Liver (tissue), 9 donors: ENCODE measurements around the gene TNFRSF12A. TPM values are rescaled to one million over a fixed set of nuclear protein-coding genes. Genes with fewer than 3 reads are reported as not detected.

Source experiments
- DNase-seq: peaks from one replicate; pipeline ENCODE4 v3.0.0-alpha.2; 2017; ENCODE audit warnings: low spot score
- H3K27ac ChIP-seq, 2 donors: one replicate each; pipeline ENCODE4 v1.7.0; 2013; ENCODE audit warnings: inconsistent platforms in 2 of 2, low read length in 2 of 2, control low read depth in 1 of 2, low read depth in 1 of 2, mild to moderate bottlenecking in 1 of 2
- H3K27me3 ChIP-seq, 4 donors: one replicate each; pipeline versions ENCODE4 v1.6.1 to v1.7.0; 2013; ENCODE audit warnings: low read length in 3 of 4, inconsistent platforms in 1 of 4, mild to moderate bottlenecking in 1 of 4, moderate library complexity in 1 of 4; ENCODE audit not compliant: control insufficient read depth in 4 of 4, insufficient read depth in 4 of 4
- H3K36me3 ChIP-seq, 4 donors: one replicate each; pipeline versions ENCODE4 v1.6.1 to v1.7.0; 2013; ENCODE audit warnings: low read length in 3 of 4, mild to moderate bottlenecking in 3 of 4, low read depth in 1 of 4, moderate library complexity in 1 of 4; ENCODE audit not compliant: control insufficient read depth in 4 of 4, insufficient read depth in 3 of 4
- H3K4me1 ChIP-seq, 4 donors: one replicate each; pipeline versions ENCODE4 v1.6.1 to v1.7.0; 2013; ENCODE audit warnings: low read length in 3 of 4, mild to moderate bottlenecking in 3 of 4, moderate library complexity in 1 of 4; ENCODE audit not compliant: control insufficient read depth in 4 of 4, insufficient read depth in 4 of 4
- H3K4me3 ChIP-seq, 3 donors: one replicate each; pipeline versions ENCODE4 v1.6.1 to v1.7.0; 2013; ENCODE audit warnings: low read length in 3 of 3, control low read depth in 1 of 3, low read depth in 1 of 3, mild to moderate bottlenecking in 1 of 3
- H3K9ac ChIP-seq, 2 donors: one replicate each; pipeline ENCODE4 v1.7.0; 2013; ENCODE audit warnings: low read length in 2 of 2, mild to moderate bottlenecking in 2 of 2, moderate library complexity in 2 of 2, control low read depth in 1 of 2, low read depth in 1 of 2
- H3K9me3 ChIP-seq, 4 donors: one replicate each; pipeline versions ENCODE4 v1.6.1 to v1.7.0; 2013; ENCODE audit warnings: low read length in 3 of 4; ENCODE audit not compliant: control insufficient read depth in 4 of 4
- CTCF ChIP-seq: fragments of 150-350 bp; IDR thresholded peaks from 2 replicates; pipeline ENCODE4 v1.5.1; 2017; ENCODE audit warnings: improper control_type of control experiment, low read depth, low read length; ENCODE audit not compliant: missing input control
- EGR1 ChIP-seq, 2 donors: IDR thresholded peaks; 2 replicates each; pipeline ENCODE4 v1.6.1; 2016 to 2018; ENCODE audit warnings: antibody characterized with exemption in 2 of 2, low read depth in 2 of 2
- FOXA1 ChIP-seq: IDR thresholded peaks from 2 replicates; pipeline ENCODE4 v1.6.1; 2016; ENCODE audit warnings: antibody characterized with exemption
- FOXA2 ChIP-seq: IDR thresholded peaks from 2 replicates; pipeline ENCODE4 v1.6.1; 2016; ENCODE audit warnings: antibody characterized with exemption
- GABPA ChIP-seq, 2 donors: IDR thresholded peaks in 1 of 2; conservative IDR thresholded peaks in 1 of 2; 2 replicates each; pipeline ENCODE4 v1.6.1; 2016; ENCODE audit warnings: antibody characterized with exemption in 2 of 2, mild to moderate bottlenecking in 1 of 2, moderate library complexity in 1 of 2
- HNF4A ChIP-seq, 2 donors: conservative IDR thresholded peaks; 2 replicates each; pipeline ENCODE4 v1.6.1; 2016; ENCODE audit warnings: antibody characterized with exemption in 2 of 2, mild to moderate bottlenecking in 2 of 2
- HNF4G ChIP-seq: IDR thresholded peaks from 2 replicates; pipeline ENCODE4 v1.6.1; 2016; ENCODE audit warnings: antibody characterized with exemption
- JUND ChIP-seq, 2 donors: IDR thresholded peaks; 2 replicates each; pipeline ENCODE4 v1.6.1; 2016; ENCODE audit warnings: antibody characterized with exemption in 2 of 2
- NR2F2 ChIP-seq: IDR thresholded peaks from 2 replicates; pipeline ENCODE4 v1.6.1; 2016; ENCODE audit warnings: antibody characterized with exemption
- RAD21 ChIP-seq, 2 donors: IDR thresholded peaks; 2 replicates each; pipeline ENCODE4 v1.6.1; 2016; ENCODE audit warnings: antibody characterized with exemption in 2 of 2, mild to moderate bottlenecking in 2 of 2
- REST ChIP-seq: IDR thresholded peaks from 2 replicates; pipeline ENCODE4 v1.6.1; 2016; ENCODE audit warnings: antibody characterized with exemption, mild to moderate bottlenecking
- RXRA ChIP-seq, 2 donors: IDR thresholded peaks; 2 replicates each; pipeline ENCODE4 v1.6.1; 2017 to 2018; ENCODE audit warnings: antibody characterized with exemption in 2 of 2, mild to moderate bottlenecking in 1 of 2
- SP1 ChIP-seq: IDR thresholded peaks from 2 replicates; pipeline ENCODE4 v1.6.1; 2018; ENCODE audit warnings: antibody characterized with exemption, mild to moderate bottlenecking
- TAF1 ChIP-seq: conservative IDR thresholded peaks from 2 replicates; pipeline ENCODE4 v1.6.1; 2016; ENCODE audit warnings: antibody characterized with exemption, mild to moderate bottlenecking
- YY1 ChIP-seq: IDR thresholded peaks from 2 replicates; pipeline ENCODE4 v1.6.1; 2016; ENCODE audit warnings: antibody characterized with exemption, mild to moderate bottlenecking
- ZBTB33 ChIP-seq: IDR thresholded peaks from 2 replicates; pipeline ENCODE4 v1.6.1; 2016; ENCODE audit warnings: antibody characterized with exemption
- WGBS: extraction: QIAGEN DNeasy Blood & Tissue Kit; methylation state at CpG from one replicate; pipeline ENCODE4 v1.1.7; 2013; 5-methylcytosine and 5-hydroxymethylcytosine counted together
- polyA plus RNA-seq, 2 donors: library from polyadenylated mRNA; stranded (reverse) in 1 of 2; unstranded in 1 of 2; fragments of 200-250 nt in 1 of 2; fragments of >200 nt in 1 of 2; fragmentation: Nextera tagmentation in 1 of 2; extraction: Ambion mirVana in 1 of 2; gene quantifications; one replicate each; pipeline versions ENCODE4 v1.2.1 to v1.2.3, GENCODE V29; 2013 to 2015
- total RNA-seq, 2 donors: library from RNA; depleted of rRNA; stranded (reverse); fragments of >200 nt; gene quantifications; one replicate each; pipeline ENCODE4 v1.2.3, GENCODE V29; 2014
- TF ChIP-seq, protein P1 (sequence below): IDR thresholded peaks from 2 replicates; pipeline ENCODE4 v1.6.1; 2016; ENCODE audit warnings: antibody characterized with exemption
- TF ChIP-seq, protein P2 (sequence below): IDR thresholded peaks from 2 replicates; pipeline ENCODE4 v1.6.1; 2016; ENCODE audit warnings: antibody characterized with exemption
- donor health status: healthy.
- donor health status: healthy.
- donor health status: healthy.
- donor health status: healthy.
- donor health status: healthy.

TNFRSF12A gene, protein sequence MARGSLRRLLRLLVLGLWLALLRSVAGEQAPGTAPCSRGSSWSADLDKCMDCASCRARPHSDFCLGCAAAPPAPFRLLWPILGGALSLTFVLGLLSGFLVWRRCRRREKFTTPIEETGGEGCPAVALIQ
- total RNA-seq (1 to 10 TPM; 7.9 to 8.8 TPM), polyA plus RNA-seq (10 to 100 TPM in 1 of 2 donors, 1 to 10 TPM in 1; 9.4 to 35.5 TPM)

DNA sequence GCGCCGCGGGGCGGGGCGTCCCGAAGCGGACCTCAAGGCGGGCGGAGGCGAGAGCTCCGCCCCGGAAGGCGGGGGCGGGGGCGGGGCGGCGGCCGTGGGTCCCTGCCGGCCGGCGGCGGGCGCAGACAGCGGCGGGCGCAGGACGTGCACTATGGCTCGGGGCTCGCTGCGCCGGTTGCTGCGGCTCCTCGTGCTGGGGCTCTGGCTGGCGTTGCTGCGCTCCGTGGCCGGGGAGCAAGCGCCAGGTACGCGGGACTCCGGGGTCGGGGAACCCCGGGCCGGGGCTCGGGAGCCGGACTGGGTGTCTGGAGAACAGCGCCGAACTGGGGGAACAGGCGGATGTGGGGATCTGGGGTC, at the start of gene TNFRSF12A:
Gene TNFRSF12A (plus strand): TSS at position 122 of the 357 bp plus-strand sequence. CDS start 30 bp downstream, at position 152.
- H3K27me3 ChIP-seq = no peaks in the 10 kb centered on the region
- peak; percentile 9 for TF ChIP-seq SP1
- TF ChIP-seq, protein P1, sequence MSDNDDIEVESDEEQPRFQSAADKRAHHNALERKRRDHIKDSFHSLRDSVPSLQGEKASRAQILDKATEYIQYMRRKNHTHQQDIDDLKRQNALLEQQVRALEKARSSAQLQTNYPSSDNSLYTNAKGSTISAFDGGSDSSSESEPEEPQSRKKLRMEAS = no peak
- TF ChIP-seq EGR1 (IDR thresholded peaks at IDR 0.05; ENCODE audit: low read depth in 2 of 2) = peak in 1 of 2 donors; percentile 81
- no peak for TF ChIP-seq HNF4G
- H3K36me3 ChIP-seq = no peaks in the 10 kb centered on the region
- peaks cover 12 to 34% (median 26%) of the 10 kb centered on the region in 4 donors for H3K4me1 ChIP-seq
- H3K4me3 ChIP-seq = peak within 1 kb of the TSS; percentile 68 to 78 (median 74)
- peak within 1 kb of the TSS; percentile 92 to 95 for H3K27ac ChIP-seq
- no peaks in the 10 kb centered on the region for H3K9me3 ChIP-seq
- under 1% methylated on average over 49 of the region's 49 CpGs for WGBS
- H3K9ac ChIP-seq = peak within 1 kb of the TSS; percentile 63 to 66
- peak; percentile 86 for DNase-seq

GRCh38 chr16:2970563-2970962, 49.6 kb upstream of the TNFRSF12A start:
- TF ChIP-seq RAD21 (IDR thresholded peaks at IDR 0.05) (no peak), REST (no peak), ZBTB33 (no peak), HNF4G (no peak), YY1 (no peak), SP1 (no peak), EGR1 (IDR thresholded peaks at IDR 0.05; ENCODE audit: low read depth in 2 of 2) (no peak), HNF4A (conservative IDR thresholded peaks at IDR 0.05) (no peak), TAF1 (no peak), CTCF (no peak), GABPA (IDR thresholded peaks at IDR 0.05 in 1 of 2, conservative IDR thresholded peaks at IDR 0.05 in 1 of 2) (no peak), NR2F2 (no peak), RXRA (IDR thresholded peaks at IDR 0.05) (no peak), JUND (IDR thresholded peaks at IDR 0.05) (no peak), FOXA1 (no peak), FOXA2 (no peak)
- TF ChIP-seq, protein P2, sequence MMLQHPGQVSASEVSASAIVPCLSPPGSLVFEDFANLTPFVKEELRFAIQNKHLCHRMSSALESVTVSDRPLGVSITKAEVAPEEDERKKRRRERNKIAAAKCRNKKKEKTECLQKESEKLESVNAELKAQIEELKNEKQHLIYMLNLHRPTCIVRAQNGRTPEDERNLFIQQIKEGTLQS = no peak
- TF ChIP-seq, protein P1 = no peak
- Histone ChIP-seq H3K27me3 (peaks cover 0 to 6% (median 2%) of the 10 kb centered on the region in 4 donors), H3K9me3 (no peaks in the 10 kb centered on the region), H3K4me3 (peak overlapping the region in 1 of 3 donors; percentile 76), H3K9ac (no peak overlapping the region), H3K4me1 (peaks cover 3 to 30% (median 21%) of the 10 kb centered on the region in 4 donors), H3K27ac (no peak overlapping the region), H3K36me3 (no peaks in the 10 kb centered on the region)
- WGBS = 85% methylated on average over 6 of the region's 6 CpGs
- DNase-seq = no peak
